Measurements from ENCODE around the gene OPN4. TPM values are rescaled to one million over a fixed set of nuclear protein-coding genes. Genes with fewer than 3 reads are reported as not detected.
"Not testable (repeated sequence)": the region's sequence is repeated elsewhere in the genome, so short reads cannot be mapped to it uniquely, and the experiment has no call there.

The OPN4 gene
- total RNA-seq, 1 experiment from 2014 or later: not detected

GRCh38 chr10:86611386-86611785, 43.0 kb upstream of the OPN4 start:
- POLR2A ChIA-PET (ENCODE audit: low non-redundant PET): interaction anchor here (0.6 kb wide), 1 partner anchor 291 kb away, joined by 4 read pairs; no protein-coding TSS in a partner anchor
- no peak overlapping the region for H3K27ac ChIP-seq (ENCODE audit: low read depth, low read length, poor library complexity, severe bottlenecking)
- no peak overlapping the region for H3K4me3 ChIP-seq (ENCODE audit: low read depth, low read length, poor library complexity, severe bottlenecking)
- CTCF ChIA-PET: no interaction called here
- intact Hi-C loops (cut with micrococcal nuclease; ENCODE audit: unreplicated experiment): no loop called here
- DNase-seq (ENCODE audit: low spot score): no peak
- BruUV-seq (replicated peaks): no TSS peak
- no peaks in the 10 kb centered on the region for H3K9me3 ChIP-seq (ENCODE audit: low read depth, low read length, poor library complexity, severe bottlenecking)
- no peaks in the 10 kb centered on the region for H3K36me3 ChIP-seq (ENCODE audit: insufficient read depth, low read length, poor library complexity, severe bottlenecking)
- H3K4me1 ChIP-seq (ENCODE audit: insufficient read depth, low read length, poor library complexity, severe bottlenecking): no peaks in the 10 kb centered on the region
- no peaks in the 10 kb centered on the region for H3K27me3 ChIP-seq (replicated peaks; ENCODE audit: insufficient read depth, low read depth, low read length, poor library complexity)
- TF ChIP-seq, protein P1, sequence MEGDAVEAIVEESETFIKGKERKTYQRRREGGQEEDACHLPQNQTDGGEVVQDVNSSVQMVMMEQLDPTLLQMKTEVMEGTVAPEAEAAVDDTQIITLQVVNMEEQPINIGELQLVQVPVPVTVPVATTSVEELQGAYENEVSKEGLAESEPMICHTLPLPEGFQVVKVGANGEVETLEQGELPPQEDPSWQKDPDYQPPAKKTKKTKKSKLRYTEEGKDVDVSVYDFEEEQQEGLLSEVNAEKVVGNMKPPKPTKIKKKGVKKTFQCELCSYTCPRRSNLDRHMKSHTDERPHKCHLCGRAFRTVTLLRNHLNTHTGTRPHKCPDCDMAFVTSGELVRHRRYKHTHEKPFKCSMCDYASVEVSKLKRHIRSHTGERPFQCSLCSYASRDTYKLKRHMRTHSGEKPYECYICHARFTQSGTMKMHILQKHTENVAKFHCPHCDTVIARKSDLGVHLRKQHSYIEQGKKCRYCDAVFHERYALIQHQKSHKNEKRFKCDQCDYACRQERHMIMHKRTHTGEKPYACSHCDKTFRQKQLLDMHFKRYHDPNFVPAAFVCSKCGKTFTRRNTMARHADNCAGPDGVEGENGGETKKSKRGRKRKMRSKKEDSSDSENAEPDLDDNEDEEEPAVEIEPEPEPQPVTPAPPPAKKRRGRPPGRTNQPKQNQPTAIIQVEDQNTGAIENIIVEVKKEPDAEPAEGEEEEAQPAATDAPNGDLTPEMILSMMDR (conservative IDR thresholded peaks at IDR 0.05; ENCODE audit: low read depth, low read length): no peak
- TF ChIP-seq EZH2 (IDR thresholded peaks at IDR 0.05; ENCODE audit: borderline replicate concordance, low read depth, low read length, poor library complexity, severe bottlenecking): no peak

GRCh38 chr10:86613096-86613495, 41.3 kb upstream of the OPN4 start:
- Histone ChIP-seq H3K9me3 (ENCODE audit: low read depth, low read length, poor library complexity, severe bottlenecking) (no peaks in the 10 kb centered on the region), H3K36me3 (ENCODE audit: insufficient read depth, low read length, poor library complexity, severe bottlenecking) (no peaks in the 10 kb centered on the region), H3K27ac (ENCODE audit: low read depth, low read length, poor library complexity, severe bottlenecking) (no peak overlapping the region), H3K4me1 (ENCODE audit: insufficient read depth, low read length, poor library complexity, severe bottlenecking) (no peaks in the 10 kb centered on the region), H3K4me3 (ENCODE audit: low read depth, low read length, poor library complexity, severe bottlenecking) (no peak overlapping the region), H3K27me3 (replicated peaks; ENCODE audit: insufficient read depth, low read depth, low read length, poor library complexity) (no peaks in the 10 kb centered on the region)
- TF ChIP-seq, protein P1 (conservative IDR thresholded peaks at IDR 0.05; ENCODE audit: low read depth, low read length): no peak
- no peak for TF ChIP-seq EZH2 (IDR thresholded peaks at IDR 0.05; ENCODE audit: borderline replicate concordance, low read depth, low read length, poor library complexity, severe bottlenecking)
- DNase-seq (ENCODE audit: low spot score): no peak
- ChIA-PET POLR2A (ENCODE audit: low non-redundant PET) (no interaction called here), CTCF (no interaction called here)
- intact Hi-C loops (cut with micrococcal nuclease; ENCODE audit: unreplicated experiment): no loop called here
- BruUV-seq (replicated peaks): no TSS peak

GRCh38 chr10:86613905-86614304, 40.4 kb upstream of the OPN4 start:
- Histone ChIP-seq H3K4me3 (ENCODE audit: low read depth, low read length, poor library complexity, severe bottlenecking) (no peak overlapping the region), H3K36me3 (ENCODE audit: insufficient read depth, low read length, poor library complexity, severe bottlenecking) (no peaks in the 10 kb centered on the region), H3K27me3 (replicated peaks; ENCODE audit: insufficient read depth, low read depth, low read length, poor library complexity) (no peaks in the 10 kb centered on the region), H3K4me1 (ENCODE audit: insufficient read depth, low read length, poor library complexity, severe bottlenecking) (no peaks in the 10 kb centered on the region), H3K9me3 (ENCODE audit: low read depth, low read length, poor library complexity, severe bottlenecking) (no peaks in the 10 kb centered on the region), H3K27ac (ENCODE audit: low read depth, low read length, poor library complexity, severe bottlenecking) (no peak overlapping the region)
- no peak for TF ChIP-seq EZH2 (IDR thresholded peaks at IDR 0.05; ENCODE audit: borderline replicate concordance, low read depth, low read length, poor library complexity, severe bottlenecking)
- no peak for DNase-seq (ENCODE audit: low spot score)
- ChIA-PET POLR2A (ENCODE audit: low non-redundant PET) (no interaction called here), CTCF (no interaction called here)
- no TSS peak for BruUV-seq (replicated peaks)
- intact Hi-C loops (cut with micrococcal nuclease; ENCODE audit: unreplicated experiment): no loop called here

DNA sequence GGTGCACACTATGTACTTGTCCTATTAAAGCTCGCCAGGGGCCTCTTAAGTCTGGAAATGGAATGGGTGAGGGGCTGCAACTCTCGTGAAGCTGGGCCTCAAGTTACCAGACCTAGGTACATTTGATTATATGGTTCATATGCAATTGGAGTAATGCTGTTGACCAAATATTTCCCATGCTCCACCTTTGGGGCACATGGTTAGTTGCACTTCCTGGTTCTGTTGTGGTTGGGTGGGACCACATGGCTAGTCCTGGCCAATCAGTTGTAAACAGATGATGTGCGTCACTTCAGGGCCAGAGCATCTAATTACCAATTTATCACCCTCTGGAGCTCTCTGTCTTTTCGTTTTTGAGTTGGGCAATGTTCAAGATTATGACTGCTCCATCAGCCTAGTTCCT, 39.5 kb upstream of the OPN4 start:
- Histone ChIP-seq H3K36me3 (ENCODE audit: insufficient read depth, low read length, poor library complexity, severe bottlenecking) (no peaks in the 10 kb centered on the region), H3K4me3 (ENCODE audit: low read depth, low read length, poor library complexity, severe bottlenecking) (no peak overlapping the region), H3K4me1 (ENCODE audit: insufficient read depth, low read length, poor library complexity, severe bottlenecking) (no peaks in the 10 kb centered on the region), H3K27me3 (replicated peaks; ENCODE audit: insufficient read depth, low read depth, low read length, poor library complexity) (no peaks in the 10 kb centered on the region), H3K9me3 (ENCODE audit: low read depth, low read length, poor library complexity, severe bottlenecking) (no peaks in the 10 kb centered on the region), H3K27ac (ENCODE audit: low read depth, low read length, poor library complexity, severe bottlenecking) (no peak overlapping the region)
- BruUV-seq (replicated peaks): no TSS peak
- CTCF ChIA-PET: no interaction called here
- no peak for DNase-seq (ENCODE audit: low spot score)
- POLR2A ChIA-PET (ENCODE audit: low non-redundant PET): no interaction called here
- intact Hi-C loops (cut with micrococcal nuclease; ENCODE audit: unreplicated experiment): no loop called here
- no peak for TF ChIP-seq EZH2 (IDR thresholded peaks at IDR 0.05; ENCODE audit: borderline replicate concordance, low read depth, low read length, poor library complexity, severe bottlenecking)
- TF ChIP-seq, protein P1 (conservative IDR thresholded peaks at IDR 0.05; ENCODE audit: low read depth, low read length): no peak

DNA sequence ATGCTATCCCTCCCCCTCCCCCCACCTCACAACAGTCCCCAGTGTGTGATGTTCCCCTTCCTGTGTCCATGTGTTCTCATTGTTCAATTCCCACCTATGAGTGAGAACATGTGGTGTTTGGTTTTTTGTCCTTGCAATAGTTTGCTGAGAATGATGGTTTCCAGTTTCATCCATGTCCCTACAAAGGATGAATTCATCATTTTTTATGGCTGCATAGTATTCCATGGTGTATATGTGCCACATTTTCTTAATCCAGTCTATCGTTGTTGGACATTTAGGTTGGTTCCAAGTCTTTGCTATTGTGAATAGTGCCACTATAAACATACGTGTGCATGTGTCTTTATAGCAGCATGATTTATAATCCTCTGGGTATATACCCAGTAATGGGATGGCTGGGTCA, 37.1 kb upstream of the OPN4 start:
- CTCF ChIA-PET; H3K27ac ChIP-seq (ENCODE audit: low read depth, low read length, poor library complexity, severe bottlenecking); H3K4me3 ChIP-seq (ENCODE audit: low read depth, low read length, poor library complexity, severe bottlenecking); POLR2A ChIA-PET (ENCODE audit: low non-redundant PET); H3K36me3 ChIP-seq (ENCODE audit: insufficient read depth, low read length, poor library complexity, severe bottlenecking); DNase-seq (ENCODE audit: low spot score); intact Hi-C loops (cut with micrococcal nuclease; ENCODE audit: unreplicated experiment); BruUV-seq (replicated peaks); H3K4me1 ChIP-seq (ENCODE audit: insufficient read depth, low read length, poor library complexity, severe bottlenecking); H3K9me3 ChIP-seq (ENCODE audit: low read depth, low read length, poor library complexity, severe bottlenecking); H3K27me3 ChIP-seq (replicated peaks; ENCODE audit: insufficient read depth, low read depth, low read length, poor library complexity): not testable (repeated sequence)

Measured in A673 (cell line).